SK-N-SH treated with all-trans-retinoic acid at 6 μM for 48 hours (cell line): ENCODE measurements around the gene SEMA4F.

ENCODE experiments used
- GLIS3 ChIP-seq: fragments of 250-450 bp; sonication (Bioruptor Pico); IDR thresholded peaks from 2 replicates; pipeline ENCODE4 v1.5.0; 2020; ENCODE audit warnings: mild to moderate bottlenecking, moderate library complexity
- ISL1 ChIP-seq: fragments of 250-450 bp; sonication (Bioruptor Pico); IDR thresholded peaks from 2 replicates; pipeline ENCODE4 v2.1.2; 2022; ENCODE audit warnings: mild to moderate bottlenecking, moderate library complexity
- RARB ChIP-seq: fragments of 250-450 bp; sonication (Bioruptor Pico); IDR thresholded peaks from 2 replicates; pipeline ENCODE4 v1.8.0; 2021; ENCODE audit warnings: mild to moderate bottlenecking, moderate library complexity
- SNAI2 ChIP-seq: fragments of 250-450 bp; sonication (Bioruptor Pico); IDR thresholded peaks from 2 replicates; pipeline ENCODE4 v1.5.0; 2020; ENCODE audit warnings: mild to moderate bottlenecking, moderate library complexity
- ZC3H10 ChIP-seq: fragments of 250-450 bp; sonication (Bioruptor Pico); IDR thresholded peaks from 2 replicates; pipeline ENCODE4 v1.5.1; 2021; ENCODE audit warnings: mild to moderate bottlenecking, moderate library complexity
- ZFP3 ChIP-seq: fragments of 250-450 bp; sonication (Bioruptor Pico); IDR thresholded peaks from 2 replicates; pipeline ENCODE4 v1.5.0; 2020; ENCODE audit warnings: mild to moderate bottlenecking, moderate library complexity
- ZFP30 ChIP-seq: fragments of 450-650 bp; formaldehyde crosslinking; IDR thresholded peaks from 2 replicates; pipeline ENCODE4 v1.5.0; 2022; ENCODE audit warnings: mild to moderate bottlenecking, moderate library complexity
- ZNF565 ChIP-seq: fragments of 450-650 bp; formaldehyde crosslinking; conservative IDR thresholded peaks from 2 replicates; pipeline ENCODE4 v1.5.0; 2020; ENCODE audit warnings: low read depth, mild to moderate bottlenecking, moderate library complexity
- ZNF70 ChIP-seq: fragments of 450-650 bp; formaldehyde crosslinking; IDR thresholded peaks from 2 replicates; pipeline ENCODE4 v1.5.0; 2020; ENCODE audit warnings: mild to moderate bottlenecking, moderate library complexity
- TF ChIP-seq, protein P1 (sequence below): fragments of 250-450 bp; sonication (Bioruptor Pico); IDR thresholded peaks from 2 replicates; pipeline ENCODE4 v1.8.0; 2020; ENCODE audit warnings: mild to moderate bottlenecking, moderate library complexity, borderline replicate concordance
- TF ChIP-seq, protein P2 (sequence below): fragments of 250-450 bp; sonication (Bioruptor Pico); IDR thresholded peaks from 2 replicates; pipeline ENCODE4 v1.5.1; 2021; ENCODE audit warnings: mild to moderate bottlenecking, moderate library complexity

DNA sequence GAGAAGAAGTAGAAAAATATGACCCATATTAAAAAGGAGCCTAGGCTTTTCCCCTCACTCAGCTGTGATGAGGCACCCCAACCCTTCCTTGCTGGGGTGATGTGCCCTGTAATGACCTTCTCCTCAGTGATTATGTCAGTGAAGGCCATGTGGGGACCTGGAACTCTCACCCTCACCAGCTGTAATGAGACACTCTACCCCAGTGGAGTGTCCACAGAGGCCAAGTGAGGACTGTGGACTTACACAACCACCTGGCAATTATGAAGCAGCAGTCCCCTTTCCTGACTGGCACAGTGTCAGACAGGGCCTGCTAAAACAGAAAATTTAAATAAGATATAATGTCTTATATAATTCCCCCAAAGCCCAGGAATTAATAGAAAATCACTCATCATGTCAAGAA, 54.2 kb downstream of the SEMA4F start:
- TF ChIP-seq, protein P1, sequence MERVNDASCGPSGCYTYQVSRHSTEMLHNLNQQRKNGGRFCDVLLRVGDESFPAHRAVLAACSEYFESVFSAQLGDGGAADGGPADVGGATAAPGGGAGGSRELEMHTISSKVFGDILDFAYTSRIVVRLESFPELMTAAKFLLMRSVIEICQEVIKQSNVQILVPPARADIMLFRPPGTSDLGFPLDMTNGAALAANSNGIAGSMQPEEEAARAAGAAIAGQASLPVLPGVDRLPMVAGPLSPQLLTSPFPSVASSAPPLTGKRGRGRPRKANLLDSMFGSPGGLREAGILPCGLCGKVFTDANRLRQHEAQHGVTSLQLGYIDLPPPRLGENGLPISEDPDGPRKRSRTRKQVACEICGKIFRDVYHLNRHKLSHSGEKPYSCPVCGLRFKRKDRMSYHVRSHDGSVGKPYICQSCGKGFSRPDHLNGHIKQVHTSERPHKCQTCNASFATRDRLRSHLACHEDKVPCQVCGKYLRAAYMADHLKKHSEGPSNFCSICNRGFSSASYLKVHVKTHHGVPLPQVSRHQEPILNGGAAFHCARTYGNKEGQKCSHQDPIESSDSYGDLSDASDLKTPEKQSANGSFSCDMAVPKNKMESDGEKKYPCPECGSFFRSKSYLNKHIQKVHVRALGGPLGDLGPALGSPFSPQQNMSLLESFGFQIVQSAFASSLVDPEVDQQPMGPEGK (CRISPR knock-in tag) = no peak
- TF ChIP-seq ZNF70 (CRISPR knock-in tag) (no peak), ZC3H10 (no peak), ZFP30 (CRISPR knock-in tag) (no peak), ZFP3 (CRISPR knock-in tag) (no peak), ISL1 (CRISPR knock-in tag) (no peak), ZNF565 (CRISPR knock-in tag) (no peak), SNAI2 (CRISPR knock-in tag) (no peak), GLIS3 (CRISPR knock-in tag) (no peak), RARB (CRISPR knock-in tag) (no peak)
- TF ChIP-seq, protein P2, sequence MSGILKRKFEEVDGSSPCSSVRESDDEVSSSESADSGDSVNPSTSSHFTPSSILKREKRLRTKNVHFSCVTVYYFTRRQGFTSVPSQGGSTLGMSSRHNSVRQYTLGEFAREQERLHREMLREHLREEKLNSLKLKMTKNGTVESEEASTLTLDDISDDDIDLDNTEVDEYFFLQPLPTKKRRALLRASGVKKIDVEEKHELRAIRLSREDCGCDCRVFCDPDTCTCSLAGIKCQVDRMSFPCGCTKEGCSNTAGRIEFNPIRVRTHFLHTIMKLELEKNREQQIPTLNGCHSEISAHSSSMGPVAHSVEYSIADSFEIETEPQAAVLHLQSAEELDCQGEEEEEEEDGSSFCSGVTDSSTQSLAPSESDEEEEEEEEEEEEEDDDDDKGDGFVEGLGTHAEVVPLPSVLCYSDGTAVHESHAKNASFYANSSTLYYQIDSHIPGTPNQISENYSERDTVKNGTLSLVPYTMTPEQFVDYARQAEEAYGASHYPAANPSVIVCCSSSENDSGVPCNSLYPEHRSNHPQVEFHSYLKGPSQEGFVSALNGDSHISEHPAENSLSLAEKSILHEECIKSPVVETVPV (CRISPR knock-in tag) = no peak
